Large intestine (tissue), 12 donors: ENCODE measurements around the gene RRP9. TPM values are rescaled to one million over a fixed set of nuclear protein-coding genes. Genes with fewer than 3 reads are reported as not detected.
"Not testable (repeated sequence)": the region's sequence is repeated elsewhere in the genome, so short reads cannot be mapped to it uniquely, and the experiment has no call there.

Experiments used
- DNase-seq, 2 donors: peaks; one replicate each; pipeline versions ENCODE4 v3.0.0 to v3.0.0-alpha.2; 2013
- H3K27ac ChIP-seq: one replicate; pipeline ENCODE4 v1.5.1; 2013; ENCODE audit warnings: low read length
- H3K27me3 ChIP-seq: 2 replicates; pipeline ENCODE4 v1.6.1; 2013; ENCODE audit warnings: low read length; ENCODE audit not compliant: control insufficient read depth, insufficient read depth
- H3K36me3 ChIP-seq: 2 replicates; pipeline ENCODE4 v1.6.1; 2013; ENCODE audit warnings: low read length; ENCODE audit not compliant: control insufficient read depth, insufficient read depth
- H3K4me1 ChIP-seq: one replicate; pipeline ENCODE4 v1.6.1; 2013; ENCODE audit warnings: low read length; ENCODE audit not compliant: control insufficient read depth, insufficient read depth
- H3K4me3 ChIP-seq: one replicate; pipeline ENCODE4 v1.5.1; 2013; ENCODE audit warnings: low read length
- H3K9me3 ChIP-seq: one replicate; pipeline ENCODE4 v1.6.1; 2013; ENCODE audit warnings: mild to moderate bottlenecking, low read depth, low read length, moderate library complexity; ENCODE audit not compliant: control insufficient read depth
- WGBS: methylation state at CpG from one replicate; pipeline ENCODE4 v1.1.5; 2013; ENCODE audit warnings: low lambda C conversion rate; ENCODE audit not compliant: insufficient coverage; 5-methylcytosine and 5-hydroxymethylcytosine counted together
- long read RNA-seq, 11 donors: transcript quantifications; one replicate each; lab custom pipeline, GENCODE V29; 2026
- polyA plus RNA-seq: library from polyadenylated mRNA; unstranded; fragments of 120-200 nt; gene quantifications from one replicate; pipeline ENCODE4 v1.2.1, GENCODE V29; 2013

RRP9 gene, protein sequence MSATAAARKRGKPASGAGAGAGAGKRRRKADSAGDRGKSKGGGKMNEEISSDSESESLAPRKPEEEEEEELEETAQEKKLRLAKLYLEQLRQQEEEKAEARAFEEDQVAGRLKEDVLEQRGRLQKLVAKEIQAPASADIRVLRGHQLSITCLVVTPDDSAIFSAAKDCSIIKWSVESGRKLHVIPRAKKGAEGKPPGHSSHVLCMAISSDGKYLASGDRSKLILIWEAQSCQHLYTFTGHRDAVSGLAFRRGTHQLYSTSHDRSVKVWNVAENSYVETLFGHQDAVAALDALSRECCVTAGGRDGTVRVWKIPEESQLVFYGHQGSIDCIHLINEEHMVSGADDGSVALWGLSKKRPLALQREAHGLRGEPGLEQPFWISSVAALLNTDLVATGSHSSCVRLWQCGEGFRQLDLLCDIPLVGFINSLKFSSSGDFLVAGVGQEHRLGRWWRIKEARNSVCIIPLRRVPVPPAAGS
- polyA plus RNA-seq = 17.8 TPM
- long read RNA-seq, donor 1 = 0 reads
- long read RNA-seq, donor 2, partial matches to known transcripts = 5 of 7 reads
- long read RNA-seq, donor 2, other reads (novel, unspliced or antisense) = 0 of 7 reads
- long read RNA-seq, donor 3 = 0 reads
- long read RNA-seq, donor 4 = 0 reads
- long read RNA-seq, donor 5, transcript RRP9-201 (15 exons, 1,578 nt) = major isoform, 6 of 6 reads
- long read RNA-seq, donor 5, partial matches to known transcripts = 0 of 6 reads
- long read RNA-seq, donor 5, other reads (novel, unspliced or antisense) = 0 of 6 reads
- long read RNA-seq, donor 6, partial matches to known transcripts = 0 of 4 reads
- long read RNA-seq, donor 6, other reads (novel, unspliced or antisense) = 0 of 4 reads
- long read RNA-seq, donor 7, partial matches to known transcripts = 0 of 2 reads
- long read RNA-seq, donor 7, other reads (novel, unspliced or antisense) = 0 of 2 reads
- long read RNA-seq, donor 8, partial matches to known transcripts = 0 of 2 reads
- long read RNA-seq, donor 8, other reads (novel, unspliced or antisense) = 0 of 2 reads
- long read RNA-seq, donor 9, transcript RRP9-201 (15 exons, 1,578 nt) = major isoform, 5 of 5 reads
- long read RNA-seq, donor 9, partial matches to known transcripts = 0 of 5 reads
- long read RNA-seq, donor 9, other reads (novel, unspliced or antisense) = 0 of 5 reads
- long read RNA-seq, donor 10, transcript RRP9-201 (15 exons, 1,578 nt) = major isoform, 7 of 7 reads
- long read RNA-seq, donor 10, partial matches to known transcripts = 0 of 7 reads
- long read RNA-seq, donor 10, other reads (novel, unspliced or antisense) = 0 of 7 reads
- long read RNA-seq, donor 11, partial matches to known transcripts = 0 of 1 reads
- long read RNA-seq, donor 11, other reads (novel, unspliced or antisense) = 0 of 1 reads

DNA sequence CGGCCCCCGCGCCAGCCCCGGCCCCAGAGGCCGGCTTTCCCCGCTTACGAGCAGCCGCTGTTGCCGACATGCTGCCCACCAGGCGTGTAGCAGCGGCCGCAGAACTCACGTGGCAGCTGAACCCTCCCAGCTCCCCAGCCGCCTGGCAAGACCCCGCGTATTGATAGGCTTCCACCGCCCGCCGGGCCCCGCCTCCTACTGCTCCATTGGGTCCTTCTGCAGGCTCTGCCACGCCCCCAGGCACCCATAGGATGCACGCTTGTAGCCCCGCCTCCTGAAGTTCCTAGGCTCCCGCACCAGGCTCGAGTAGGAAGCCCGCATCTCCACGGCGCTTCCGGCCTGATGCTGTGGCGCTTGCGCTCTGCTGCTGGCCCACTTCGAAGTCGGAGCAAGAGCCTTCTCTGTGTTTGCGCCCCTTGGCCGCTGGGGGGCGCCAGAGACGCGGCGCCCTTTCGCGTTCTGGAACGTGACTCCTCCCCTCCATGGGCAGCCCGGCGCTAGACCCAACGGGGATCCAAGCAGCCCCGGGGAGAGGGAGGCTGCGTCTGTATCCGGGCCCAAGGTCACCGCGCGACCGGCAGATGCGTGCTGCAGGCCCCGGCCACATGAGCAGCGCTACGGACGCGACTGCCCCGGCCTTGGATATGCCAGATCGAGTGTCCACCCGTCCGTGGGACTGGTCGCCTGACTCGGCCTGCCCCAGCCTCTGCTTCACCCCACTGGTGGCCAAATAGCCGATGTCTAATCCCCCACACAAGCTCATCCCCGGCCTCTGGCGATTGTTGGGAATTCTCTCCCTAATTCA lies at the start of gene RRP9, which contains the start of gene PARP3:
Gene RRP9 (minus strand): TSS at position 107 of the 805 bp plus-strand sequence. CDS start 37 bp downstream, at position 70.
Gene PARP3 (plus strand): TSS at position 566 of the 805 bp plus-strand sequence. CDS start 993 bp downstream, outside the sequence.
- DNase-seq = peak; percentile 100
- WGBS = no CpG with 5 or more reads among the region's 67 CpGs
- Histone ChIP-seq H3K27ac (peak within 1 kb of the TSS; percentile 72), H3K4me1 (peaks cover 14% of the 10 kb centered on the region), H3K36me3 (peaks cover 25% of the 10 kb centered on the region), H3K4me3 (peak within 1 kb of the TSS; percentile 90), H3K27me3 (no peaks in the 10 kb centered on the region), H3K9me3 (no peaks in the 10 kb centered on the region)

DNA sequence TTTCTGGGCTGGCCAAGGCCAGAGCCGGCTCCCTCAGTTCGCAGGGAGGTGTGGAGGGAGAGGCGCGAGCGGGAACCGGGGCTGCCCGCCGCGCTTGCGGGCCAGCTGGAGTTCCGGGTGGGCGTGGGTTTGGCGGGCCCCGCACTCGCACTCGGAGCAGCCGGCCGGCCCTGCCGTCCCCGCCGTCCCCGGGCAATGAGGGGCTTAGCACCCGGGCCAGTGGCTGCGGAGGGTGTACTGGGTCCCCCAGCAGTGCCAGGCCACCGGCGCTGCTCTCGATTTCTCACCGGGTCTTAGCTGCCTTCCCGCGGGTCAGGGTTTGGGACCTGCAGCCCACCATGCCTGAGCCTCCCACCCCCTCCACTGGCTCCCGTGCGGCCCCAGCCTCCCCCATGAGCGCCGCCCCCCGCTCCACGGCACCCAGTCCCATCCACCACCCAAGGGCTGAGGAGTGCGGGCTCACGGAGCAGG lies 48.8 kb upstream of the RRP9 start:
- not testable (repeated sequence) for H3K27ac ChIP-seq, H3K9me3 ChIP-seq, DNase-seq, H3K4me3 ChIP-seq, H3K27me3 ChIP-seq
- no CpG with 5 or more reads among the region's 38 CpGs for WGBS
- H3K4me1 ChIP-seq = peaks cover 31% of the 10 kb centered on the region
- H3K36me3 ChIP-seq = peaks cover 47% of the 10 kb centered on the region

DNA sequence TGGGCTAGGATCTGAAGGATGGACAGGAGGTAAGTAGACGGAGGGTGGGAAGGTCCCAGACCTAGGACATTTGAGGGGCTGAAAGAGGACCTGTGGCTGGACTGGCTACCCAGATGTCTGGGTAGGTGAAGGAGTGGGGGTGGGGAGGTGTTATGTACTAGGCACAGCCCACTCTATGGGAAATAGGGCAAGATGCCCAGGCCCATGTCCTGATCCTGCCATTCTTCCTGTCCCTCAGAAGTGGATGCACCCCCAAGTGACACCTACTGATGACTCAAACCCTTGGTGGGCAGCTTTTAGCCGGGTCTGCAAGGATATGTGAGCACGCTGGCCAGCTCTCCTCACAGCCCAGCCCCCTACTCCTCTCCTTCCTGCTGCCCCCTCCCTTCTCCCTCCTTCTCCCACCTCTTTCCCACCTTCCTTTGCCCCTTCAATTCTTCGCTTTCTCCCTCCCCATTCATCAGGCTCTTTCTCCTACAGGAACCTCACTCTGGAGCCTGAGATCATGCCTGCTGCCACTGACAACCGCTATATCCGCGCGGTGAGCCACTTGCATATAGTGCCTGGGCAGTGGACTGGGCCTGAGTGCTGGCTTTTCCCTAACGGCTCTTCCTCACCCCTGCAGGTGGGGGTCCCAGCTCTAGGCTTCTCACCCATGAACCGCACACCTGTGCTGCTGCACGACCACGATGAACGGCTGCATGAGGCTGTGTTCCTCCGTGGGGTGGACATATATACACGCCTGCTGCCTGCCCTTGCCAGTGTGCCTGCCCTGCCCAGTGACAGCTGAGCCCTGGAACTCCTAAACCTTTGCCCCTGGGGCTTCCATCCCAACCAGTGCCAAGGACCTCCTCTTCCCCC lies 46.8 kb upstream of the RRP9 start:
- H3K4me1 ChIP-seq = peaks cover 40% of the 10 kb centered on the region
- H3K27me3 ChIP-seq = no peaks in the 10 kb centered on the region
- H3K4me3 ChIP-seq = no peak overlapping the region
- 83% methylated on average over 2 of the region's 15 CpGs for WGBS
- no peak for DNase-seq
- H3K36me3 ChIP-seq = peaks cover 33% of the 10 kb centered on the region
- H3K27ac ChIP-seq = no peak overlapping the region
- H3K9me3 ChIP-seq = no peaks in the 10 kb centered on the region

DNA sequence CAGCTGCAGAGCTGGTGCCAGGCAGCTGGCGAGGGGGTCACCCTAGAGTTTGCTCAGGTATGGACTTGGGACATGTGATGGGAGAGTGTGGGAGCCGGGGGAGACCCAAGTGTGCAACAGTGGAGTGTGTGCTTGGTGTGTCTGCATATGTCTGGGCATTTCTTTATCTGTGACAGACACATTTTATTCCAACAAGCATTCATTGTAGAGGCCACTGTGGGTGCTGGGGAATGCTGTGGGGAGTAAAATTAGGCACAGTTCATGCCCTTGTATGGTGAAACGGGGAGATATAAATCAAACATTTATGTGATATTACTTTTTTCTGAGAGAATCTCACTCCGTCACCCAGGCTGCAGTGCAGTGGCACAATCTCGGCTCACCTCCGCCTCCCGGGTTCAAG lies 45.9 kb upstream of the RRP9 start:
- no CpG with 5 or more reads among the region's 7 CpGs for WGBS
- DNase-seq = no peak
- peaks cover 26% of the 10 kb centered on the region for H3K36me3 ChIP-seq
- H3K4me1 ChIP-seq = peaks cover 44% of the 10 kb centered on the region
- H3K9me3 ChIP-seq = no peaks in the 10 kb centered on the region
- no peaks in the 10 kb centered on the region for H3K27me3 ChIP-seq
- H3K27ac ChIP-seq = peak overlapping the region; percentile 100
- H3K4me3 ChIP-seq = no peak overlapping the region

DNA sequence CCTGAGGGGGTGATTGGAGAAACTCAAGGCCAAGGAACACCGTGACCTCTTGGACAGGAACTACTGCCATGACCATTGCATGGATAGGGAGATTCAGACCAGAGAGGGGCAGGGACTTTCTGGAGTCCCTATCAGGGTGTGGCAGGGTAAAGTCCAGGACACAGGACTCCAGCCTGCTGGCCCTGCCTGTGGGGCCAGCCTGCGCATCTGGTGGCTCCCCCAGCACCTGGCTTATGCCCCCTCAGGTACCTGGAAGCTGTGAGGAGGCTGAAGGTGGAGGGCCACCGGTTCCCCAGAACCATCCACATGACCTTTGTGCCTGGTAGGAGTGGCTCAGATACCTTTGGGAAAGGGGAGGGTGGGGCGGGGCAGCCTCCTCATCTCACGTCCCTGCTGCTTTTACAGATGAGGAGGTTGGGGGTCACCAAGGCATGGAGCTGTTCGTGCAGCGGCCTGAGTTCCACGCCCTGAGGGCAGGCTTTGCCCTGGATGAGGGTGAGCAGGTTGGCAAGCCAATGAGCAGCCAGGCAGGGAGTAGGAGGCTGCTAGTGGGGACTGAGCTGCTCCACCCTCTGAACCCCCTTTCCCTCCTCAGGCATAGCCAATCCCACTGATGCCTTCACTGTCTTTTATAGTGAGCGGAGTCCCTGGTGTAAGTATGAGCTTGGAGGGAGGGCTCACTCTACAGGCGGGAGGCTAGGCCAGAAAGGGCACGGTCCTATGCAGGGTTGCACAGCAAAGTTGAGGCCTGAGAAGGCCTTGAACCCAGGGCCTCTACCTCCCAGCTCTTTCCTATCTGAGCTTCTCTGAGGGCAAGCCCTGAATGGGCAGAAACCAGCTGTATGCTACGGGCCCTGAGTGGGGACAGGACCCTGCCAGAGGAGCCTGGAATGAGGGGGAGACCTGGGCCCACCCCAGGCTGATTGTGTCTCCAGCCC lies 44.6 kb upstream of the RRP9 start:
- Histone ChIP-seq H3K4me3 (peak overlapping the region; percentile 30), H3K27me3 (no peaks in the 10 kb centered on the region), H3K4me1 (peaks cover 56% of the 10 kb centered on the region), H3K9me3 (no peaks in the 10 kb centered on the region), H3K36me3 (peaks cover 14% of the 10 kb centered on the region), H3K27ac (peak overlapping the region; percentile 100)
- DNase-seq = peak; percentile 82 to 92
- no CpG with 5 or more reads among the region's 12 CpGs for WGBS

DNA sequence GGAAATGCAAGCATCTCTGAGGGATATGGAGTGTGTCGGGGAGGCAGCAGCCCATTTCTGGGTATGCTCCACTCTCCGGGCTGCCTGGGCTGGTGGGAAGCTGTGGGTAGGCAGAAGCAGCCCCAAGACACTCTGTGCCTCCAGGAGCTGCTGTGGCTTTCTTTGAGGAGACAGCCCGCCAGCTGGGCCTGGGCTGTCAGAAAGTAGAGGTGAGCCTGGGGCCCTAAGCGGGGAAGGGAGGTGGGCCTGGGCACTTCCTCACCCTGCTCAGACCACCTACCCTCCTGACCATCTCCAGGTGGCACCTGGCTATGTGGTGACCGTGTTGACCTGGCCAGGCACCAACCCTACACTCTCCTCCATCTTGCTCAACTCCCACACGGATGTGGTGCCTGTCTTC lies 43.4 kb upstream of the RRP9 start:
- Histone ChIP-seq H3K9me3 (no peaks in the 10 kb centered on the region), H3K36me3 (peaks cover 17% of the 10 kb centered on the region), H3K27ac (peak overlapping the region; percentile 100), H3K27me3 (no peaks in the 10 kb centered on the region), H3K4me1 (peaks cover 62% of the 10 kb centered on the region), H3K4me3 (peak overlapping the region; percentile 74)
- WGBS = no CpG with 5 or more reads among the region's 6 CpGs
- no peak for DNase-seq

DNA sequence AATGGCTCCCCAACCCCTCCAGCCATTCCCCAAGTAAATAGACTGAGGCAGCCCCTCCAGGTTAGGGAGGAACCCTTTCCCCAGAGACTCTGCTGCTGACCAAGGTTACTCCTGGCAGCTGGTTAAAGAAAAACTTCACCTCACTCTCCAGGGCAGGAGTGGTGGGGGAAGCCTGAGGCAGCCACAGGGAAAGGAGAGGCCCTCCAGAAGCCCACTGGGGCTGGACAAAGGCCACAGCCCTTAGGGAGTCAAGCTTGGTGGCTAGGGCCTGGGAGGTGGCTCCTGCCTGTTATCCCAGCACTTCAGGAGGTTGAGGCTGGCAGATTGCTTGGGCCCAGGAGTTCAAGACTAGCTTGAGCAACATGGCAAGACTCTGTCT lies 42.6 kb upstream of the RRP9 start:
- no peaks in the 10 kb centered on the region for H3K9me3 ChIP-seq
- H3K36me3 ChIP-seq = peaks cover 17% of the 10 kb centered on the region
- no peaks in the 10 kb centered on the region for H3K27me3 ChIP-seq
- H3K27ac ChIP-seq = peak overlapping the region; percentile 100
- peaks cover 62% of the 10 kb centered on the region for H3K4me1 ChIP-seq
- peak in 1 of 2 donors; percentile 59 for DNase-seq
- peak overlapping the region; percentile 74 for H3K4me3 ChIP-seq

DNA sequence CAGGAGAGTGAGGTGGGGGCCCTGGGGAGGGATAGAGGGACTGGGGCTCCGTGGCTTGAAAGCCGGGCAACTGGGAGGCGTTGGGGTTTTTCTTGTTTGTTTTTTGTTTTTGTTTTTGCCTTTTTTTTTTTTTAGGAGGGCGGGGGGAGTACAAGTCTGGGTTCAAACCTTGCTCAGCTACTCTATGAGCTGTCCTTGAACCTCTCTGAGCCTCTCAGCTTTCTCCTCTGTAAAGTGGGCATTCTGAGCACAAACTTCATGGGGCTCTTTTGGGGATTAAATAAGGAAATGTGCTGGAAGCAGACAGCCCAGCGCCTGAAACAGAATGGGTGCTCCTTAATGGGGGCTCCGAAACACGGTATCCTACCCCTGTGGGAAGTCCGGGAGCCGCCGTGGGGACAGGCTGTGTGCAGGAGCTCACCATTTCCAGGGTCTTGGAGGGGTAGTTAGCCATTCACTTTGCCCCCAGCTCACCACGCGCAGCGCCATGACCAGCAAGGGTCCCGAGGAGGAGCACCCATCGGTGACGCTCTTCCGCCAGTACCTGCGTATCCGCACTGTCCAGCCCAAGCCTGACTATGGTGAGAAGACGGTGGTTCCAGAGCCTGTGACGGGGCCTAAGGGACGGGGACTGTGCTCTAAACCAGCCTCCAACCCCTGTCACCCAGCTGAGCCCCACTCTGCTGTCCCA lies 42.0 kb upstream of the RRP9 start:
- no peak for DNase-seq
- Histone ChIP-seq H3K4me3 (peak overlapping the region; percentile 74), H3K4me1 (peaks cover 62% of the 10 kb centered on the region), H3K36me3 (peaks cover 13% of the 10 kb centered on the region), H3K27me3 (no peaks in the 10 kb centered on the region), H3K27ac (peak overlapping the region; percentile 100), H3K9me3 (no peaks in the 10 kb centered on the region)
- WGBS = no CpG with 5 or more reads among the region's 22 CpGs
